ENCODE results near the gene WDR5B.
"Not testable (repeated sequence)": the region's sequence is repeated elsewhere in the genome, so short reads cannot be mapped to it uniquely, and the experiment has no call there.

WDR5B gene

GRCh38 chr3:122415762-122416654, at the start of gene WDR5B:
TSS of gene WDR5B (minus strand) at chr3:122416062. CDS start at chr3:122415528, 534 bp downstream.
- no peak for DNase-seq

DNA sequence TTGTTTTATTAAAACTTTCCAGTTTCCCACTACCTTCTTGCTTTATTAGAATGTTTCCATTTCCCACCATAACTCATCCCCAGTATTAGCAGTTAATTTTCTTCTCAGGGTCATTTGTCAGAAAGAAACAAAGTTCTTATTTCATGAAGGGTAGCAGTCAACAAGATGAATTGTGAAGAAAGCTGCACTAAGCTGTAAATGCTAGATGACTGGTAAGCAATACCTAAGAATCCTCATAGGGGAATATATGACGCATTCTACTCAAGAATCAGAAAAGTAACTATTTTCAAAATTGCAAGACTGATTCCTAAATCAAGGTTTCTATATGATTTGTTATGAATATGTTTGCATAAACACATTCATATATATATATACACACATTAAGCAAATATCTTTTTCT, 48.8 kb upstream of the WDR5B start:
- no peak for DNase-seq

- no peak for DNase-seq
Observed at GRCh38 chr3:122462406-122462805, 46.5 kb upstream of the WDR5B start.

- DNase-seq: no peak
Observed at GRCh38 chr3:122461806-122462205, 45.9 kb upstream of the WDR5B start.

GRCh38 chr3:122458992-122459391, 43.1 kb upstream of the WDR5B start:
- no peak for DNase-seq

- DNase-seq: no peak
Observed at GRCh38 chr3:122457706-122458105, 41.8 kb upstream of the WDR5B start.

DNA sequence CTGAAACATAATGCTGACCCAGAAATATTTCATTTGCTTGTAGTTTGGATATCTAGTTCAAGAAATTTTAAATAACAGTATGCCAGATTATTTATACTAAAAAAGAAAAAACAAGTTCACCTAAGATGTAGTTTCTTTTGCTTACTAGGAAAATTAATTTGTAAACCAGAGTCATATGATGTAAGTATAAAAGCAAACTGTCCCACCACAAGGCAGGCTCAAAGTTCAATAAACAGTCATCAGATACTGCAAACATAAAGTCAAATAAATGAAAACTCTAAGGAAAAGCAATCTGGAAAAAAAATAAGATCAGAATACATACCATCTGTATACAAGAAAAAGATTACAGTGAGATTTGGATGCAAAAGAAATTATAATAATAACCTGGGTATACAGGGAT, 40.2 kb upstream of the WDR5B start:
- no peak for DNase-seq

DNA sequence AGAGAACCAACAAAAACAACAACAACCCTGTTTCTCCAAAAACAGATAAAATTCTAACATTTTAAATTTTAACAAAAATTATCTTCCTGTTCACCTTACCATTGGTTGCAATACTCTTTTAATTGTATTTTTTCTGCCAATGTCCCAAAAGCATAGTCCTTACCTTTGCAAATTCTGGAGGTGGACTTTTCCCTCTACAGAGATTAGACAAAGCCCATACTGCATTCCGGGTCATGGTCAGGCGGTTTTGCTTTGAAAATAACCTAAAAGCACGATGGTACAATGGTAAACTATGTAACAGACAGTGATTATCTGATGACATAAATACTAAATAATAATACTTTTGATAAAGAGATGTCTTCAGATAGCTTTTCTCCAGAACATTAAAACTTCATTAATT, 35.5 kb upstream of the WDR5B start:
- no peak for DNase-seq

GRCh38 chr3:122448218-122448617, 32.4 kb upstream of the WDR5B start:
- DNase-seq: not testable (repeated sequence)

DNA sequence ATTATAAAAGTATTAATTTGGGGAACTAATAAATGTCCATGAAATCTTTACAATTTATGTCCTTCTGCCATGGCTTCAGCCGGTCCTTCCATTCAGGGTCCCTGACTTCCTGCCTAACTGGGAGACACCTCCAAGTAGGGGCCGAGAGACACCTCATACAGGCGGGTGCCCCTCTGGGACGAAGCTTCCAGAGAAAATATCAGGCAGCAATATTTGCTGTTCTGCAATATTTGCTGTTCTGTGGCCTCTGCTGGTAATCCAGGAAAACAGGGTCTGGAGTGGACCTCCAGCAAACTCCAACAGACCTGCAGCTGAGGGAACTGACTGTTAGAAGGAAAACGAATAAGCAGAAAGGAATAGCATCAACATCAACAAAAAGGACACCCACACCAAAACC, 28.6 kb upstream of the WDR5B start:
- DNase-seq: not testable (repeated sequence)

DNA sequence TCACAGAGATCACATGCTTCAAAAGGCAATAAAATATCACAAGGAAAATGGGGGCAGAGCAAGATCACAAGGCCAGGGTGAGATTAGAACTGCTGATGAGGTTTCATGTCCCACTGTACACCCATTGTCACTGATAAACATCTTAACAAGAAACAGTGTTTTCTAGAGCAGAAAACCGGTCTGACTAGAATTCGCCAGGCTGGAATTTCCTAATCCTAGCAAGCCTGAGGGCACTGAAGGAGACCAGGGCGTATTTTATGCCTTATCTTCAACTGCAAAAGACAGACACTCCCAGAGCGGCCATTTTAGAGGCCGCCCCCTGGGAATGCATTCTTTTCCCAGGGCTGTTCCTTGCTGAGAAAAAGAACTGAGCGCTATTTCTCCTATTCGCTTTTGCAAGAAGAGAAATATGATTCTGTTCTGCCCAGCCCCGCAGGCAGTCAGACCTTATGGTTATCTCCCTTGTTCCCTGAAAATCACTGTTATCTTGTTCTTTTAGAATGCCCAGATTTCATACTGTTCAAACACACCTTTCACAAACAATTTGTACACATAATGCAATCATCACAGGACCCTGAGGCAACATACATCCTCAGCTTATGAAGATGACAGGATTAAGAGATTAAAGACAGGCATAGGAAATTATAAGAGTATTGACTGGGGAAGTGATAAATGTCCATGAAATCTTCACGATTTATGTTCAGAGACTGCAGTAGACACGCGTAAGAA, 28.1 kb upstream of the WDR5B start:
- not testable (repeated sequence) for DNase-seq

DNA sequence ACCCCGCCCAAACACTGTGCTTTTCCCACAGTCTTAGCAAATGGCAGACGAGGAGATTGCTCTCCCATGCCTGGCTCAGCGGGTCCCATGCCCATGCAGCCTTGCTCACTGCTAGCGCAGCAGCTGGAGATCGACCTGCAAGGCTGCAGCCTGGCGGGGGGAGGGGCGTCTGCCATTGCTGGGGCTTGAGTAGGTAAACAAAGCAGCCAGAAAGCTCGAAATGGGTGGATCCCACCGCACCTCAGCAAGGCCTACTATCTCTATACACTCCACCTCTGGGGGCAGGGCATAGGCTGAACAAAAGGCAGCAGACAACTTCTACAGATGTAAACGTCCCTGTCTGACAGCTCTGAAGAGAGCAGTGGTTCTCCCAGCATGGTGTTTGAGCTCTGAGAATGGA, 27.2 kb upstream of the WDR5B start:
- no peak for DNase-seq

- no peak for DNase-seq
Observed at GRCh38 chr3:122435950-122436349, 20.1 kb upstream of the WDR5B start.

DNA sequence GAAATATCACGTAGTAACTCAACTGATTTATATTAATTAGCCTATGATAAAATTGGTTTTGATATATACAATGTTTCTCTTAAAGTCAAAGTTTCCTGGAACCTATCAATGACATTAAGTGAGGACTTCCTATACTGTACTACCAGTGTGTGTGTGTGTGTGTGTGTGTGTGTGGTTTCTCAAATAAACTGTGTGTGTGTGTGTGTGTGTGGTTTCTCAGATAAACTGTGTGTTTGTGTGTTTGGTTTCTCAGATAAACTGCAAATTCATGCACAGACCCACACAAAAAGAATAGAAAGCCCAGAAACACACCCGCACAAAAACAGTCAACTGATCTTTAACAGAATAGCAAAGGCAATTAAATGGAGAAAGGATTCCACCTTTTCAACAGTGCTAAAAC, 14.5 kb upstream of the WDR5B start:
- no peak for DNase-seq

DNA sequence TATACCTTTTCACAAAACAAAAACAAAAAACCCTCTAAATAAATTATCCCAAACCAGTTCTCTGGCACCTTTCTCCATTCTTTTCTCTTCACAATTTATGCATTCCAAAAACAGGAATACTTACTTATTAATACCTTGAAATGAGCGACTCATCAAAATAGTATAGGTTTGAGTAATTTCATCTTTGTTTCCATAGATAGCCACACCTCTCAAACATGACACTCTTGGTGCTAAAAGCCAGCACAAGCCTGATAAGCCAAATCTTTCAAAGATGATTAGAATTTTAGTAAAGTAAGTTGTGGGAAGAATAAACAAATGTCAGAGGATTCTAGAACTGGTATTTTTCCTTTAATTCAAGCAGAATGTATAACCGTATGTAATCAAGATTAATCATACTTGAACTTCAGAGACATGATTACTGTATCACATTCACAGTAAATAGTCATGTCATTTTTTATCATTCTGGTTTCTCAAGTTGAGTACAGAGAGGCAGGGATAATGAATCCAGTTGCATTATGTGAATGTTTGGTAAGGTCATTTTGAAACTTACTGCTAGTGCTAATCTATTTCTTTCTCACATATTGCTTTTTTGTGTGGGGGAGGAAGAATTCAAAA, 12.1 kb upstream of the WDR5B start:
- no peak for DNase-seq

DNA sequence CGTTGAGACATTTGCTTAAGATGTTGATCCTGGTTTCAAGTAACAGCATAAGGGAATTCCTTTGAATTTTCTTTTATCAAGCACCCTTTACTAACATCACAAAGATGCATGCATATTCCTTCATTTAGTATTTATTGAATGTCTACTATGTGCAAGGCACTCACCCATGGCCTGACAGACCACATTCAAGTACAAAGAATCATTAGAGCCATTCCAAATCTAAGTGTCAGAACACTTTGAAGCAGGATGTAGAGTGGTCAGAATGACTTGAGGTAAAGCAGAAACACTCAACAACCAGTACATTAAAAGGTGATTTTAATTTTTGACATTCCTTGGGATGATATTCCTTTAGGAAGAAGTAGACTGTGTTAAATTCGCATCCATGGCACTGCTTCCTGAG, 6.0 kb upstream of the WDR5B start:
- DNase-seq: no peak

GRCh38 chr3:122421101-122421500, 5.2 kb upstream of the WDR5B start:
- DNase-seq: no peak

DNA sequence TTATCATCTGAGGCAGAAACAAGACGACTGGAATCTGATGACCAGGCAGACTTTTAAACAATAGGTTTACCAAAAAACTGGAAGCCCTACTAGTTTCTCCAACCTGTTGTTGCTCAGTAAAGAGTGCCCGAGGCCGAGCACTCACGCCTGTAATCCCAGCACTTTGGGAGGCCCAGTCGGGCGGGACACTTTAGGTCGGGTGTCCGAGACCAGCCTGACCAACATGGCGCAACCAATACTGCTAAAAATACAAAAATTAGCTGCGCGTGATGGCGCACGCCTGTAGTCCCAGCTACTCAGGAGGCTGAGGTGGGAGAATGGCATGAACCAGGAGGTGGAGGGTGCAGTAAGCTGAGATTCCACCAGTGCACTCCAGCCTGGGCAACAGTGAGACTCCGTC, 1.1 kb upstream of the WDR5B start:
- DNase-seq: no peak

GRCh38 chr3:122415104-122415744, 638 bp downstream of the WDR5B start:
- DNase-seq: no peak

GRCh38 chr3:122414391-122414790, 1.5 kb downstream of the WDR5B start:
- no peak for DNase-seq

DNA sequence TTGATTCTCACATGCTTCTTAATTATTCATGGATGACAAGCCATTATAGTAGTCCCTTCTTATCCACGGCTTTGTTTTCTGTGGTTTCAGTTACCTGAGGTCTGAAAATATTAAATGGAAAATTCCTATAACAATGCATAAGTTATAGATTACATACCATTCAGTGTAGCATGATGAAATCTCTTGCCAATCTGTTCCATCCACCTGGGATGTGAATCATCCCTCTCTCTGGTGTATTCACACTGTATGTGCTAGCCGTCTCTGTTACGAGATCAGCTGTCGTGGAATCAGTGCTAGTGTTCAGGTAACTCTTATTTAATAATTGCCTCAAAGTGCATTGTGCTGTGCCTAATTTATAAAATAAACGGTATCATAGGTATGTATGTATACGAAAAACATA, 5.2 kb downstream of the WDR5B start:
- DNase-seq: no peak

DNA sequence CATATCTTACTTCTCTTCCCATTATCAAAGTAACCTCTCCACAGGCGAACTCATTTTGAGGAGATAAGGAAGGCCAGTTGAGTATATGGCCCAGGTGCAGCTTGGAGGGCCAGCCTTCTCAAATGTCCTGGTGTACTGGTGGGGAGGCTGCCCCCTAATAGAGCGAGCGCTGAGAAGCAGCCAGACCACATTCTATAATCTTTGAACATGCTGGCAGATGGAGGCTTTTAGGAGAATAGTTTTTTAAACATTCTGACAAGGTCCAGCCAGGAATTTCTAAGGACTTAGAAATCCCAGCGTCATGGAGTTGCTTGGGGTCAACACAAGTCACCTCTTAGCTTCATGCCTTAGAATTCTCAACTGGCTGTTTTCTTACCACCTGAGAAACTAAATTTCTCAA, 5.8 kb downstream of the WDR5B start:
- no peak for DNase-seq

DNA sequence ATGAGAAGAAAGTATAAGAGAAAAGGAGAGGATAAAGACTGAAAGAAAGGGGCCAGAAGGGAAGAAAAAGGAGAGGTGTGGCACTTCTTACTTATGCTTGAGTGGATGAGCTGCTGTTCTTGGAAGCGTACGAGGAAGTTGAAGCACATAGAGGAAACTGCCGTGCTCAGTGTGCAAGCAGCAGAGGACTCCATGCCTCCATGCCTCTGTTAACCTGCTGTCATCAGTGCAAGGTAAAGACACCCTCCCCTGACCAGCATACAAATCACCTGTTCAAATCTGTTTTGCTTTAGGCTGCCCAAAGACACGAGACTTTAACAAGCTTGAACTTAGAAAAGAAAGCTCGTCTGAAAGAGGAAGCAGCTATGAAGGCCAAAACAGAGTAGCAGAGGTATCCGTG, 6.4 kb downstream of the WDR5B start:
- no peak for DNase-seq

All from GOT3 (cell line).